H9 (cell line): ENCODE data around the gene SOBP. TPM values are rescaled to one million over a fixed set of nuclear protein-coding genes. Genes with fewer than 3 reads are reported as not detected.
A peak's percentile ranks its signal among the peaks of the same experiment; 100 is the strongest.

ENCODE experiments used
- DNase-seq: peaks from one replicate; pipeline ENCODE4 v3.0.0-alpha.2; 2017
- H2AFZ ChIP-seq: one replicate; pipeline ENCODE4 v1.6.1; 2013; ENCODE audit warnings: mild to moderate bottlenecking, low read length, control low read depth, moderate library complexity
- H2AK5ac ChIP-seq: 2 replicates; pipeline ENCODE4 v1.6.1; 2013; ENCODE audit warnings: low read length, control low read depth, mixed read lengths; ENCODE audit not compliant: insufficient read length
- H2BK120ac ChIP-seq: one replicate; pipeline ENCODE4 v1.6.1; 2013; ENCODE audit warnings: low read depth, mild to moderate bottlenecking, low read length, control low read depth, inconsistent platforms; ENCODE audit not compliant: poor library complexity, severe bottlenecking
- H2BK12ac ChIP-seq: 2 replicates; pipeline ENCODE4 v1.6.1; 2013; ENCODE audit warnings: low read length, control low read depth, mixed read lengths, low read depth; ENCODE audit not compliant: insufficient read length
- H2BK15ac ChIP-seq: 2 replicates; pipeline ENCODE4 v1.6.1; 2013; ENCODE audit warnings: low read depth, low read length, control low read depth
- H2BK20ac ChIP-seq: one replicate; pipeline ENCODE4 v1.6.1; 2013; ENCODE audit warnings: low read depth, mild to moderate bottlenecking, low read length, control low read depth, inconsistent platforms; ENCODE audit not compliant: poor library complexity, severe bottlenecking
- H2BK5ac ChIP-seq: 2 replicates; pipeline ENCODE4 v1.6.1; 2013; ENCODE audit warnings: low read length, control low read depth, mixed read lengths; ENCODE audit not compliant: insufficient read length
- H3K14ac ChIP-seq: 2 replicates; pipeline ENCODE4 v1.6.1; 2013; ENCODE audit warnings: low read length, control low read depth; ENCODE audit not compliant: insufficient read depth
- H3K18ac ChIP-seq: 2 replicates; pipeline ENCODE4 v1.6.1; 2013; ENCODE audit warnings: low read depth, mild to moderate bottlenecking, mixed read lengths, low read length, control low read depth; ENCODE audit not compliant: insufficient read length
- H3K23ac ChIP-seq: 2 replicates; pipeline ENCODE4 v1.6.1; 2013; ENCODE audit warnings: low read length, control low read depth, mixed read lengths, low read depth; ENCODE audit not compliant: insufficient read length
- H3K23me2 ChIP-seq: 2 replicates; pipeline ENCODE4 v1.6.1; 2013; ENCODE audit warnings: low read depth, mild to moderate bottlenecking, mixed read lengths, low read length, control low read depth; ENCODE audit not compliant: insufficient read length, poor library complexity, severe bottlenecking
- H3K27ac ChIP-seq: 2 replicates; pipeline ENCODE4 v1.5.1; 2013; ENCODE audit warnings: low read length, control low read depth, mixed read lengths, low read depth; ENCODE audit not compliant: insufficient read length
- H3K27me3 ChIP-seq: 2 replicates; pipeline ENCODE4 v1.6.1; 2013; ENCODE audit warnings: low read length, control low read depth, inconsistent platforms; ENCODE audit not compliant: insufficient read depth
- H3K4ac ChIP-seq: 2 replicates; pipeline ENCODE4 v1.6.1; 2013; ENCODE audit warnings: low read depth, mild to moderate bottlenecking, control low read depth, inconsistent platforms, low read length, moderate library complexity
- H3K4me1 ChIP-seq: 2 replicates; pipeline ENCODE4 v1.6.1; 2013; ENCODE audit warnings: low read length, control low read depth, inconsistent platforms; ENCODE audit not compliant: insufficient read depth
- H3K4me2 ChIP-seq: 2 replicates; pipeline ENCODE4 v1.6.1; 2013; ENCODE audit warnings: low read length, control low read depth, mixed read lengths; ENCODE audit not compliant: insufficient read length, insufficient read depth
- H3K56ac ChIP-seq: 2 replicates; pipeline ENCODE4 v1.6.1; 2013; ENCODE audit warnings: low read depth, mild to moderate bottlenecking, mixed read lengths, low read length, control low read depth; ENCODE audit not compliant: insufficient read length
- H3K79me1 ChIP-seq: 2 replicates; pipeline ENCODE4 v1.6.1; 2013; ENCODE audit warnings: low read depth, mild to moderate bottlenecking, moderate library complexity, low read length, control low read depth, inconsistent platforms; ENCODE audit not compliant: insufficient read depth, poor library complexity, severe bottlenecking
- H3K79me2 ChIP-seq: 2 replicates; pipeline ENCODE4 v1.6.1; 2013; ENCODE audit warnings: low read length, control low read depth, inconsistent platforms; ENCODE audit not compliant: insufficient read depth
- H3K9ac ChIP-seq: 2 replicates; pipeline ENCODE4 v1.6.1; 2013; ENCODE audit warnings: low read length, control low read depth, mixed read lengths; ENCODE audit not compliant: insufficient read length; ENCODE audit errors: extremely low read depth
- H3K9me3 ChIP-seq: one replicate; pipeline ENCODE4 v1.6.1; 2013; ENCODE audit warnings: low read depth, low read length, inconsistent platforms; ENCODE audit not compliant: control insufficient read depth
- H3T11ph ChIP-seq: one replicate; pipeline ENCODE4 v1.6.1; 2013; ENCODE audit warnings: mild to moderate bottlenecking, low read length, control low read depth, inconsistent platforms
- H4K20me1 ChIP-seq: one replicate; pipeline ENCODE4 v1.6.1; 2013; ENCODE audit not compliant: control insufficient read depth, insufficient read length, insufficient read depth
- H4K5ac ChIP-seq: 2 replicates; pipeline ENCODE4 v1.6.1; 2013; ENCODE audit warnings: low read depth, mild to moderate bottlenecking, mixed read lengths, low read length, control low read depth; ENCODE audit not compliant: insufficient read length
- H4K8ac ChIP-seq: replicated peaks from 2 replicates; pipeline ENCODE4 v1.6.1; 2013; ENCODE audit warnings: low read length, control low read depth, mixed read lengths, low read depth; ENCODE audit not compliant: insufficient read length
- H4K91ac ChIP-seq: 2 replicates; pipeline ENCODE4 v1.6.1; 2013; ENCODE audit warnings: low read depth, mild to moderate bottlenecking, moderate library complexity, mixed read lengths, low read length, control low read depth; ENCODE audit not compliant: insufficient read length
- H3K27ac Mint-ChIP-seq, 3 experiments: 2 replicates in 2 of 3; 3 replicates in 1 of 3; pipeline ENCODE4 v1.8.0; 2020 to 2021; ENCODE audit warnings: mixed read lengths in 3 of 3, mild to moderate bottlenecking in 1 of 3, moderate library complexity in 1 of 3
- H3K27me3 Mint-ChIP-seq: 2 replicates; pipeline ENCODE4 v1.8.0; 2021; ENCODE audit warnings: low read depth, mild to moderate bottlenecking, moderate library complexity, mixed read lengths
- H3K36me3 Mint-ChIP-seq, 3 experiments: 2 replicates in 2 of 3; 3 replicates in 1 of 3; pipeline ENCODE4 v1.8.0; 2020 to 2021; ENCODE audit warnings: low read depth in 3 of 3, mixed read lengths in 3 of 3; ENCODE audit not compliant: insufficient read depth in 1 of 3
- H3K4me1 Mint-ChIP-seq, 2 experiments: 2 replicates each; pipeline ENCODE4 v1.8.0; 2020; ENCODE audit warnings: mixed read lengths in 2 of 2
- H3K4me3 Mint-ChIP-seq, 2 experiments: 2 replicates in 1 of 2; 3 replicates in 1 of 2; pipeline ENCODE4 v1.8.0; 2020 to 2021; ENCODE audit warnings: mild to moderate bottlenecking in 2 of 2, mixed read lengths in 2 of 2, moderate library complexity in 1 of 2
- H3K9me3 Mint-ChIP-seq, 2 experiments: 2 replicates in 1 of 2; 3 replicates in 1 of 2; pipeline ENCODE4 v1.8.0; 2020; ENCODE audit warnings: mild to moderate bottlenecking in 2 of 2, mixed read lengths in 2 of 2, moderate library complexity in 1 of 2
- WGBS: extraction: QIAGEN DNeasy Blood & Tissue Kit; methylation state at CpG from one replicate; pipeline ENCODE4 v1.1.7; 2013; ENCODE audit warnings: missing lambda C conversion rate, low lambda C conversion rate, mixed read lengths; ENCODE audit not compliant: insufficient read length; ENCODE audit errors: extremely low coverage; 5-methylcytosine and 5-hydroxymethylcytosine counted together
- total RNA-seq: library from RNA; stranded (reverse); gene quantifications from 2 replicates; pipeline ENCODE4 v1.2.1, GENCODE V29; 2021
- TF ChIP-seq, protein P1 (sequence below): fragments of 200-600 bp; sonication (generic); conservative IDR thresholded peaks from 3 replicates; pipeline ENCODE4 v1.8.0; 2021; ENCODE audit warnings: antibody characterized with exemption, mild to moderate bottlenecking

SOBP gene
- total RNA-seq, 1 experiment from 2014 or later, result 4.3 TPM

DNA sequence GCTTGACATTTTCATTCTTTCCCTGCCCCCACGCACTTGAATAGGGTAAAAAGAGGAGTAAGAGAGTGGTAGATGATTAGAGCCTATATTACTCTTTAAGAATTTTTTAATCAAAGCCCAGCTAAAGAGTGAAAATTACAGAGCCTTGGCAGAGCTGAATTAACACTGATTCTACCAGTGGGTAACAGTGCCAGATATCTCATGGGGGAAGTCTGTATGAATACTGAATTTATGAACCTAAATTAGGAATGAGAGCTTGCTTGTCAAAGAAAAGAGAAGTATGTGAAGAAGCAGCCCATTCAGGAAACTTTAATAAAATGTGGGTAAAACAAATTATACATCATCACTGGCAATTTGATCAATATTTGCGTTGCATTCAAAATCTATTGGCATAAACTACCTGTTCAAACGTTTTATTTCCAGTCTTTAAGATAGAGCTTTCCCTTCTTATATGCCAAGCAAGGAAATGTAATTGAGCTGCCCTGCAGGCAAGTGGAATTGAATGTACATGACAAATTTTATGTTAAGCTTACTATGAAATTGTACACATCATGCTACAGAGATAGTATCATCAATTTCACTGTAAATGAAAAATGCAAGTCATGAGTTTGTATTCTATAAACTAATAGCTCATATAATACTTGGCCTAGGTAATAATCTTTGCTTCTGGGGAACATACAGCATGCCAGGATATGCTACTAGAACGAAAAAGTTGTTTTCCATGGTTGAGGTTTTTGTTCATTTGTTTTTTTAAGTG is 14.5 kb downstream of the SOBP start:
- Histone ChIP-seq H3K23ac (no peak overlapping the region), H2BK5ac (no peak overlapping the region), H3K4me1 (peaks cover under 1% of the 10 kb centered on the region; the same call in 1 of the 2 replicates), H3K4ac (no peak overlapping the region), H2BK15ac (no peak overlapping the region), H2AFZ (no peak overlapping the region), H3K18ac (no peak overlapping the region), H2BK20ac (no peak overlapping the region), H3K27me3 (no peaks in the 10 kb centered on the region), H3K4me2 (no peak overlapping the region), H3K9me3 (no peaks in the 10 kb centered on the region), H4K5ac (no peak overlapping the region), H3K23me2 (no peaks in the 10 kb centered on the region), H3K9ac (no peak overlapping the region), H3K14ac (no peak overlapping the region), H2AK5ac (no peak overlapping the region), H3K27ac (no peak overlapping the region), H3K56ac (no peak overlapping the region), H4K91ac (no peak overlapping the region), H2BK120ac (no peak overlapping the region), H3K79me1 (no peaks in the 10 kb centered on the region), H3K79me2 (no peaks in the 10 kb centered on the region), H3T11ph (no peak overlapping the region), H4K20me1 (no peaks in the 10 kb centered on the region), H2BK12ac (no peak overlapping the region), H4K8ac (no peak overlapping the region)
- H3K4me1 Mint-ChIP-seq, result peaks cover 19 to 27% of the 10 kb centered on the region in 2 experiments
- no peak overlapping the region for H3K4me3 Mint-ChIP-seq
- no peak for DNase-seq
- H3K9me3 Mint-ChIP-seq, result no peaks in the 10 kb centered on the region
- peaks cover 0 to 5% (median 0%) of the 10 kb centered on the region in 3 experiments; a peak in 2 of 7 replicates for H3K36me3 Mint-ChIP-seq
- peak overlapping the region in 1 of 3 experiments; percentile 32; a peak in 1 of 7 replicates for H3K27ac Mint-ChIP-seq
- no peaks in the 10 kb centered on the region for H3K27me3 Mint-ChIP-seq
- no CpG with 5 or more reads among the region's 4 CpGs for WGBS
- TF ChIP-seq, protein P1, sequence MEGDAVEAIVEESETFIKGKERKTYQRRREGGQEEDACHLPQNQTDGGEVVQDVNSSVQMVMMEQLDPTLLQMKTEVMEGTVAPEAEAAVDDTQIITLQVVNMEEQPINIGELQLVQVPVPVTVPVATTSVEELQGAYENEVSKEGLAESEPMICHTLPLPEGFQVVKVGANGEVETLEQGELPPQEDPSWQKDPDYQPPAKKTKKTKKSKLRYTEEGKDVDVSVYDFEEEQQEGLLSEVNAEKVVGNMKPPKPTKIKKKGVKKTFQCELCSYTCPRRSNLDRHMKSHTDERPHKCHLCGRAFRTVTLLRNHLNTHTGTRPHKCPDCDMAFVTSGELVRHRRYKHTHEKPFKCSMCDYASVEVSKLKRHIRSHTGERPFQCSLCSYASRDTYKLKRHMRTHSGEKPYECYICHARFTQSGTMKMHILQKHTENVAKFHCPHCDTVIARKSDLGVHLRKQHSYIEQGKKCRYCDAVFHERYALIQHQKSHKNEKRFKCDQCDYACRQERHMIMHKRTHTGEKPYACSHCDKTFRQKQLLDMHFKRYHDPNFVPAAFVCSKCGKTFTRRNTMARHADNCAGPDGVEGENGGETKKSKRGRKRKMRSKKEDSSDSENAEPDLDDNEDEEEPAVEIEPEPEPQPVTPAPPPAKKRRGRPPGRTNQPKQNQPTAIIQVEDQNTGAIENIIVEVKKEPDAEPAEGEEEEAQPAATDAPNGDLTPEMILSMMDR, result no peak
